GM06990 (cell line): ENCODE data around the gene EME1.

ENCODE experiments used
- DNase-seq: peaks from one replicate; pipeline ENCODE4 v3.0.0-alpha.2; 2011; ENCODE audit not compliant: insufficient read length; ENCODE audit errors: extremely low read depth
- H3K27me3 ChIP-seq: replicated peaks from 2 replicates; pipeline ENCODE4 v1.6.0; 2011; ENCODE audit warnings: low read length; ENCODE audit not compliant: control insufficient read depth, insufficient read depth
- H3K36me3 ChIP-seq: 2 replicates; pipeline ENCODE4 v1.5.1; 2011; ENCODE audit warnings: low read length; ENCODE audit not compliant: control insufficient read depth, insufficient read depth
- H3K4me3 ChIP-seq: replicated peaks from 2 replicates; pipeline ENCODE4 v1.5.1; 2011; ENCODE audit warnings: low read depth, mild to moderate bottlenecking, control low read depth, low read length
- CTCF ChIP-seq: IDR thresholded peaks from 2 replicates; pipeline ENCODE4 v1.5.1; 2011; ENCODE audit warnings: low read length, control low read depth, mild to moderate bottlenecking, inconsistent platforms; ENCODE audit not compliant: insufficient read depth, poor library complexity, severe bottlenecking

Gene EME1

GRCh38 chr17:50382931-50383330, 9.9 kb downstream of the EME1 start:
- TF ChIP-seq CTCF = no peak
- H3K4me3 ChIP-seq = no peak overlapping the region
- no peak for DNase-seq
- peaks cover 52% of the 10 kb centered on the region for H3K36me3 ChIP-seq
- no peaks in the 10 kb centered on the region for H3K27me3 ChIP-seq

GRCh38 chr17:50386510-50386909, 13.5 kb downstream of the EME1 start:
- Histone ChIP-seq H3K4me3 (no peak overlapping the region), H3K36me3 (peaks cover 51% of the 10 kb centered on the region), H3K27me3 (no peaks in the 10 kb centered on the region)
- no peak for DNase-seq
- TF ChIP-seq CTCF = no peak

GRCh38 chr17:50388728-50389127, 15.7 kb downstream of the EME1 start:
- H3K4me3 ChIP-seq = no peak overlapping the region
- H3K36me3 ChIP-seq = peaks cover 58% of the 10 kb centered on the region
- no peak for TF ChIP-seq CTCF
- no peak for DNase-seq
- H3K27me3 ChIP-seq = no peaks in the 10 kb centered on the region

GRCh38 chr17:50389534-50389933, 16.5 kb downstream of the EME1 start:
- Histone ChIP-seq H3K4me3 (no peak overlapping the region), H3K27me3 (no peaks in the 10 kb centered on the region), H3K36me3 (peaks cover 60% of the 10 kb centered on the region)
- DNase-seq = no peak
- no peak for TF ChIP-seq CTCF

GRCh38 chr17:50392621-50393020, 19.6 kb downstream of the EME1 start:
- TF ChIP-seq CTCF = no peak
- Histone ChIP-seq H3K36me3 (peaks cover 43% of the 10 kb centered on the region), H3K27me3 (no peaks in the 10 kb centered on the region), H3K4me3 (no peak overlapping the region)
- DNase-seq = no peak

GRCh38 chr17:50393700-50394099, 20.7 kb downstream of the EME1 start:
- H3K27me3 ChIP-seq = no peaks in the 10 kb centered on the region
- DNase-seq = no peak
- H3K36me3 ChIP-seq = peaks cover 36% of the 10 kb centered on the region
- no peak overlapping the region for H3K4me3 ChIP-seq
- no peak for TF ChIP-seq CTCF
